HL-60/S4 treated with retinoic acid at 250 ng/mL for 4 days and 3 days (cell line): Measurements from ENCODE around the gene AP2A2.

Experiments
- in situ Hi-C: fragments of 300-500 bp; cut with MboI; formaldehyde crosslinking; loops from 2 replicates; pipeline ENCODE4 v1.7.0; 2022; ENCODE audit warnings: low sequenced_read_pairs

AP2A2 gene

DNA sequence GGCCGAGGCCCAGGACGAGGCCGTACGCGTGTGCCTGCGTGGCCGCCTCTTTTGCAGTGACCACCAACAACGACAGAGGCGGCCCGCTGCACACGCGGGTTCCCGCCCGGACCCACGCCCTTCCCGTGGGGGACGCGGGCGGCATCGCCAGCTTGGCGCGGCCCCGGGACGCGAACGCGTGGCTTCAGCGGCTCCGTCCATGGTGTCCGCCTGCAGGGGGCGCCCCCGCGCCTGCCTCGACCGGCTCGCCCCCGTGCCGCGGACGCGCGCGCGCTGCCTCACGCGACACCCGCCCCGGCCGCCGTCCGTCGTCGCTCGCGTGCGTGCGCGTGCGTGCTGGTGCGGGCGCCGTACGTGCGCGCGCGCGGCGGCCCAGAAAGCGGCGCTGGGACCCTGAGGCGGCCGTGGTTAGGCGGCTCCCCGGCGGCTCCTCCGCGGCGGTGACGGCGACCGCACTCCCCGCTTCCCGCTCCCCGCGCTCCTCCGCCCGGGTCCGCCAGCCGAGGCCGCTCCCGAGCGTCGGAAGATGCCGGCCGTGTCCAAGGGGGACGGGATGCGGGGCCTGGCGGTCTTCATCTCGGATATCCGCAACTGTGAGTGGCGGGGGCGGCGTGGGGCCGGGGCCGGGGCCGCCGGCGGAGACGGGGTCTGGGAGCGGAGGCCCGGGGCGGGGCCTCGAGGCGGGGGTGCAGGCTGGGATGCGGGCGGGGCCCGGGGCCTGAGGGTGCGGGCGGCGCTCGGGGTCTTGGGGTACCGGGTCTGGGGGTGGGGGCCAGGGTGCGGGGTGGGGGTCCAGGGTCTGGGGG lies at the start of gene AP2A2:
AP2A2 (plus strand) TSS at position 375 of the 806 bp plus-strand sequence; CDS start at position 527, 152 bp downstream.
- in situ Hi-C loops = no loop called here

DNA sequence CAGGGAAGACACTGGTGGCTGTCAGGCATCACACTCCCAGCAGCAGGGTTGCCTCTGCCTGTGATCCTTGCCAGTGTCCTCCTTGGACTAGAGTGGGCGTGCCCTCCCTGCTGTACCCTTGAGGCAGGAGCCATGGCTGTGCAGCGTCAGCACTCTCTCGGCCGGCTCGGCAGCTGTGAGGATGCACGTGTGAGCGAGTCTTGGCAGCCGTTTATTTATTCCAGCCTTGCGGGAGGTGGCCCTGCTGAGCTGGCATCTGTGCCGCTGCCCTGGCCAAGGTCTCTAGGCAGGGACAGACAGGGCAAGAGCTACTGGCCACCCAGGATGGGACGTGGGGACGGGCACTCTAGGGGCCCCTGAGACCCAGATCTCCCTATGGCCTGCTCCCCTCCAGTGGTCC lies 49.1 kb upstream of the AP2A2 start:
- in situ Hi-C loops = no loop called here

DNA sequence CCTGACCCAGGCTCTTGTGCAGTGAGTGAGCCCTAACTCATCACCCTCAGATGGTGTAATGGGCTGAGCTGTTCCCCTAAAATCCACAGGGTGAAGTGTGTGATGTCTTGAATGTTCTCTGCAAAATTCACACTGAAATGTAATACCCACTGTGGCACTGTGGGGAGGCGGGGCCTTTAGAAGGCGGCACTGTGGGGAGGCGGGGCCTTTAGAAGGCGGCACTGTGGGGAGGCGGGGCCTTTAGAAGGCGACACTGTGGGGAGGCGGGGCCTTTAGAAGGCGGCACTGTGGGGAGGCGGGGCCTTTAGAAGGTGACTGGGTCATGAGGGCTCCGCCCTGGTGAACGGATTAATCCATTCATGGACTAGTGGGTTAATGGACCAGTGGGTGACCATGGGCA lies 48.1 kb upstream of the AP2A2 start:
- in situ Hi-C loops = no loop called here

DNA sequence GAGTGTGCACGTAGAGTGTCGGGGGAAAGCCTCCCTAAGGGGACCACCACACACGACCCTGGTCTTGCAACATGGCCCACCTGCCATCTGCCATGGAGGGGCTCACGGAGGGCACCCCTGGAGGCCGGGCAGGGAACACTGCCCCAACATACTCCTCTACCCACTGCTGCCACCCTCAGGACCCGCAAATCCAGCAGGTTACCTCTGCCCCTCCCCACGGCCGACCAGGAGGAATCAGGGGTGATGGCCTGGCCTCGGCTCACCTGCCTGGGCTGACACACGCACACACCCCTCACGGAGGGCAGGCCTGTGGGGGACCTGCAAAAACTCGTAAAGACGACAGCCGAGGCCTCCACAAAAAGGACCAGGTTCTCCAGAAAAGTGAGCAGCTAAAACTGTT lies 45.2 kb upstream of the AP2A2 start:
- in situ Hi-C loops = no loop called here

DNA sequence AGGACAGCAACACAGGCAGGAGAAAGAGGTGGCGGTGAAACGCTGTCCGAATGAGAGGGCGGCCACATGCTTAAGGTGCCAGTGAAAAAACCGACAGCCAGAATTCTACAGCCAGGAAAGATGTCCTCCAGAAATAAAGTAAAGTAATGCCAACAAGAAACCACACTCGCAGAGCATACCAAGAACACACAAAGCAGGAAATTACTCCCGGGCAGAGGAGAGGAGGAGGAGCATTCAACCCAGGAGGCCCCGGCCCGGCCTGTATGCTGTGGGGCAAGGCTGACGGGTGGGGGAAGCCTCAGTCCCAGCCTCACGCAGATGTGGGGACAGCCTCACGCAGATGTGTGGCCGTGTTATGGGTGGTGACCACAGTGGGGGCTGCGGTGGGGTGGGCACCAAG lies 43.1 kb upstream of the AP2A2 start:
- in situ Hi-C loops = no loop called here

DNA sequence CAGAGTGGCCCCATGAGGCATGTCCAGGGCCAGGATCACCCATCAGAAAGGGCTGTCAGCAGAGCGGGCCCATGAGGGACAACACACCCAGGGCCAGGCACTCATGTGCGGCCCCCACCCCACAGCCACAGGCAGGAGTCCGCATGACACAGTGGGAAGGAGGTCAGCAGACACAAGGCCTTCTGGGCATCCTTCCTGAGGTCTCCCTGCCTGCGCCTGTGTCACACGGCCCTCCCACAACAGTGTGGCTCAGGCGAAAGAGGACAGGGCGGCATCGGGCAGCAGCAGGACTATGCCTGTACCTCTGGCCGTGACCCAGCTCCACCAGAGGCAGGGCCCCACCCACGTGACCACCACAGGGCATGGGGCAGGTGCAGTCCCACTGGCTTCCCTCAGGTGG lies 42.1 kb upstream of the AP2A2 start:
- in situ Hi-C loops = no loop called here

DNA sequence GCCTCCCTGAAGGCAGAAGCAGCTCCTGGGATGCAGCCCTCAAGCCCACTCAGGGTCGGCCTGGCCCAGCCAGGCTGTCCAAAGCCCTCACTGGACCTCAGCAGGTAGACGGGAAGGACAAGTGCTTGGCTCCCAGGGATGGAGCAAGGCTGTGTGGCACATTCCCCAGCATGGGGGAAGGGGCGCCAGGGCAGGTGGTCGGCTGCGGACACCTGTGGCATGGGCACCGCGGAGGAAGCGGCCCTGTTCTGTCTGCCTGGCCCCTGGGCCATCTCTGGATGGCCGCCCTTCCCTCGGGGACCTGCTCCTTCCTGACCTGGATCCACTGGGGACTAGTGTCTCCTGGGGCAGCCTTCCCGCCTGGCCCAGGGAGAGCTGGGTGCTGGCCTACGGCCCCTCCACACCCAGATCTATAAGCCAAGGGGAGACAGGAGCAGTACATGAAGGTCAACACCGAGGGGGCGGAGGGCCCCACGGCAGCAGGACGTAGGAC lies 41.0 kb upstream of the AP2A2 start:
- in situ Hi-C loops = no loop called here

DNA sequence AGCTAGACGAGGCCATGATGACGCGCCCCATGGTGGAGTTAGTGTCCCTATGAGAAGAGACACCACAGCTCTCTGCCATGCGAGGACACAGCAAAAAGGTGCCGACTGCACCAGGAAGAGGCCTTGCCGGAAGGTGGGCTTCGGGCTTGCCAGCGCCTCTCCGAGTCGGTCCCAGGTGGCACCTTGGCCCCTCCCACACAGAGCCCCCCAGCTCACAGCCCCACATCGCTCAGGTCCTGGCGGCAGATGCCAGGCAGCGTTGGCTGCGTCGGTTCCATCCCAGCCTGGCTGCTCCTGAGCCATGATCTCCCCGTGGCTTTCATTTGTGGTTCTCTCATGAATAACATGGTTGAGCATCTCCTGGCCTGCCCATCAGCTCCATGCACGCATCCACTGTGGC lies 39.1 kb upstream of the AP2A2 start:
- in situ Hi-C loops = no loop called here

DNA sequence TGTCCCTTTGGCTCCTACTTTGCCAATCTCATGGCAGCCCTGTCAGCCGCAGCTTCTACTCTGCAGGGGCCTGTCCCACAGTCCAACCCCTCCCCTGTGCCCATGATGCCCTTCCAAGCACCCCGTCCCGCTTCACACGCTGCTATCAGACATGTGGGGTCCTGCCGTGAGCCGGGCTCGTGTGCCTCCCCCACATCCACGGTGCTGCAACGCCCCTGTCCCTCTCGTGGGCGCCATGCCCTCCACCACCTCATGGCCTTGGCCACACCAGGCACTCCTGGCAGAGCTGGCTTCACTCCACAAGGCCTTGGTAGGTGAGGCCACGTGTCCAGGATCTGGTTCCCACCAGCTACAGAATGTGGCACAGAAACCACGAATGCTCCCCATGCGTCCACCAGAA lies 38.1 kb upstream of the AP2A2 start:
- in situ Hi-C loops = no loop called here

DNA sequence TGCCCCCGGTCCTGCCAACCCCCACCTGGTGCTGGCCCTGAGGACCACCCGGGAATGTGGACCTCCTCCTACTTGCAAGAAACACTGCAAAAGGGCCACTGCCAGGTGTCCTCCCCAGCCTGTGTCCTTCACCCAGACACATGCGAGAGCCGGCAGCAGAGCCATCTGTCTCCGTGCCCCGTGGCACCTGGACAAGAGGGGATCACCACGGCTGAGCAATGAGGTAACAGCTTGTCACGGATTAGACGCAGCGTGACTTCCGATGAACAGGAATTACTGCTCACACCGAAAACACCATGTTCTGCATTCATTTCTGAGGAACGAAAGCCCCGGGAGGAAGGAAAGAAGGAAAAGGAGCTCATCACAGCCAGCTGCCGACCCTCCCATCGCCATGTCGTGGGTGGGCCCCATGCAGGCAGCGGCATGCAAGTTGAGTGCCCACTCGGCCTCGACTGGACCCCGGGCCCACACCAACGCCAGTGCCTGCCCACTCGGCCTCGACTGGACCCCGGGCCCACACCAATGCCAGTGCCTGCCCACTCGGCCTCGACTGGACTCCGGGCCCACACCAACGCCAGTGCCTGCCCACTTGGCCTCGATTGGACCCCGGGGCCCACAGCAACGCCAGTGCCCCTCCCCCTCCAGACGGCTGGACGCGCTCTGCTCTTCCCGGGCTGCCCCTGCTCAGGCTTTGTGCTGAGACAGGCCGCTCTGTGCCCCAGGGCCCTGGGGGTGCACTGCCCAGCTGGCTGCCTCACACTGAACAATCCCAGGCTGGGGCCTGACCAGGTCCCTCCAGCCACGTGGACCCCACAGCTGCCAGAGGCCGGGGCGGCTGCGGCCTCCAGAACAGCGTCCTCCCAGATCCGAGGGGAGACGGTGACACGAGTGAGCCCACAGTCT lies 37.1 kb upstream of the AP2A2 start:
- in situ Hi-C loops = no loop called here

DNA sequence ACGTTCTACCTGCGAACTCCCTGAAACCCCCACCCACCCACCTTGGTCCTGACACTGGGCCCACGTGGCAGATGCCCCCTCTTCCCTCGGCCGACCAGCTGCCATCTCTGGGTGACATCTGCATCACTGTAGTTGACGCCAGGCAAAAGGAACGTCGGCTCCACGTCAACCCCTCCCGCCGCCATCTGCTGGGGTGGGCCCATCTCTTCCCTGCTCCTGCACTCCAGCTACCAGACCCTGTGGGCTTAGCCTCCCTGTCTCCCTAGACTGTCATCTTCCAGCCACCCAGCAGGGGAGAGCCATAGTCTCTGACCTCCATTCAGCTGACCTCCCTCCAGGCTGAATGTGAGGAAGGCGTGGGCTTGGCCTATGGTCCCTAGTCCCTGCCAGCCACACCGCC lies 36.4 kb upstream of the AP2A2 start:
- in situ Hi-C loops = no loop called here

DNA sequence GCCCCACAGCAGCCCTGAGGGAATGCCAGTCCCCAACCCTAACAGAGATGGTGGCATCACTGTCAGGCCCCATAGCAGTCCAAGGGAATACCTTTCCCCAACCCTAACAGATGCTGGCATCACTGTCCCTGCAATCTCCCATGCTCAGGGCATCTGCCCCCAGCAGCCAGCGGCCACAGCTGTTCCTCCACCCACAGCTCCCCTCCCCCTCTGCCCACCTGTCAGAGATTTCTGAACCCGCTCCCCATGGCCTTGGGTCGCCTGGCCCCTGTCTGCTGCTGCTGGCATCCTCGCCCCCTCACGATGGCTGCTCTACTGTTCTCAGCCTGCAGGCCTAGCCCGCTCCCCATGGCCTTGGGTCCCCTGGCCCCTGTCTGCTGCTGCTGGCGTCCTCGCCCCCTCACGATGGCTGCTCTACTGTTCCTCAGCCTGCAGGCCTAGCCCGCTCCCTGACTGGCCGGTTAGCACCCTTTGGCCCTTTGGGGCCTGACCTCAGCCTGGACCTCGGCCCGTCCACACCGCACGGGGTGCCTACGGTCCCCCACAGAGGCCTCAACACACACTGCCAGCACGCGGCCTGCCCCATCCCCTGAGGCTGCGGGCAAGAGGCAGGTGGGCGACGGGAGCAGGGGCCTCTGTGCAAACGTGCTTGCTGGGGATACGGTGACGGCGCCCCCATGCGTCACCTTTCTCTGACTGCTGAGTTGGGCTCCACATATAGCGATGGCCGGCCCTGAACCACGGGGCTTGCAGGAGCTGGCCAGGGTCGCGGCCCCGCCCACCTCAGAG lies 35.8 kb upstream of the AP2A2 start:
- in situ Hi-C loops = no loop called here

DNA sequence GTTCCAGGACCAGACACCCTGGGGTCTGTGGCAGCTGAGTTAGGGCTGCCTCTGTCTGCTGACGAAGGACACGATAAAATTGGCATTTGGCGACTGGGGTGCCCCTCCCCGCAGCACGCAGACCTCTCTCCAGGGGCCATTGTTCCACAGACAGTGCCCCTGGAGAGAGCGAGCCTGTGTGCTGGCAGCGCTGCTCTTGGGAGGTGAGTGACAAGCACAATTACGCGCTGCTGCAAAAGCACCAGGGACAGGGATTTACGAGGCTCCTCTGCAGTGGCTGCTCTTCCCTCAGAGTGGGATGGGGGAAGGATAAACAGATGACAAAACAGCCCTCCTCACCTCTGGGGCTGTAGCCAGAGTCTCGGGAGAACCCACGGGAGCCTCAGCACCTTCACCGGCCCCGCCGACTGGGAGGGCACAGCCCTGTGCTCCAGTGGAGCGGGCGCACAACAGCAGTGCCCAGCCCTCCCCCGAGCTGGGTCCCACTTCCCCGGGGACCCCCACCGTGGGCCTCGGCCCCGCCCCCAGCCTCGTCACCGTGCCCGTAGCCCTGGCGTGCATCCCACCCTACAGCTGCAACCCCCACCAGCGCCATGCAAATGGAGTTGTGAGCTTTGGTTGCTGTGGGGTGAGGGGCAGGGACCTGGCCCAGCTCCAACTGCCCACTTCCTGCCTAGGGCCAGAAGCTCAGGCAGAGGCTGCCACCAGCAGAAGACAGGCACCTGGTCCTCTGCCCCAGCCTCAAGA lies 34.7 kb upstream of the AP2A2 start:
- in situ Hi-C loops = no loop called here

DNA sequence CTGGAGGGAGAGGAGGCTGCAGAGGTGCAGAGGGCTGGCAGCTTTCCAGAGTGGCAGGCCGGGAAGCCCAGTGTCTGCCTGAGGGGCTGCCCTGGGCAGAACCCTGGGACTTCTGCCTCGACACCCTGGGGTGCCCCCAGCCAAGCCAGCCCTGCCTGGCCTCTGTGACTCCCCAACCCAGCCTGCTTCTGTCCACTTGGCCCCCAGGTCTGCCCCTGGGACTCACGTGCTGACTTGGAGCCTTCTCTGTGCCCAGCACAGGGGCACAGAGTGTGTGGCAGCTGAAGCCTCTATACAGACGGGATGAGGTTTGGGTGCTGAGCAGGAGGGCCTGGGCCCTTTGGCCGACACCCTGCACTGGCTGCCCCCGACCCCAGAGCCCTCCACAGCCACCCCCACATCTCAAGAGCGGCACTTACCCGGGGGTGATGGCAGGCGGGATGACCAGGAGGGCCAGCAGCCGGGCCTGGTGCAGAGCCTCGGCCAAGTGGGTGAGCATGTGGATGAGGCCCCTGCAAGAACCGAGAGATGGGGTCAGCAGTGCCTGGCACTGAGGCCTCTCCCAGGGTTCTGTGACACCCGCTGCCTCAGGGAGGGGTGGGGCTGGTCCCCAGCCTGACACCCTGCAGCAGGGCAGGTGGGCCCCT lies 32.5 kb upstream of the AP2A2 start:
- in situ Hi-C loops = no loop called here

DNA sequence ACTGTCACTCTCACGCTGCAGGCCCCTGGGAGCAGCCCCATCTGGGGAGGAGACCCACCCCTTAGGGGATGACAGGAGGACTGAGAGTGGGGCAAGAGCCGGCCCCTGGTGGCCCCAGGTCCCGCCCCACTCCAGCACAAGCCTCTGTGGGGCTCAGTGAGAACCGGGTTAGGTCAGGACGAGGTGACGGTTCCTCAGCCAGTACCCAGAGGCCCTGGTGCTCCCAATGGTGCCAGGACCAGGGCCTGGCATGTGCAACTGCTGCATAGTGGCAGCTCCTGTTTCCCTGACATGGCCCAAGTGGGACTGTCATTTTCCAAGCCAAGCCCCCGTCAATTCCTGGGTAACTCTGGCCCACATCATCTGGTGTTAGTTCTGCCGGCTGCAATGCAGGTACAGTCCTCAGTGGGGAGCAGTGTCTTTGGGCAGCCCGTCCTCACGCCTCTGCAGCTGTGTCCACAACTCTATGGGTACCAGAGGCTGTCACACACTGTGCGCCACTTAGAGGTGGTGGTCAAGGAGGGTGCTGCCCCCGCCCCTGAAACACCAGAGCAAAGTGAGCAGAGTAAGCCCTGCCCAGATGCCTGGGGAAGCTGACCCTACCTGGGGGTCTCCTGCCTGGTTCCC lies 31.0 kb upstream of the AP2A2 start:
- in situ Hi-C loops = no loop called here

DNA sequence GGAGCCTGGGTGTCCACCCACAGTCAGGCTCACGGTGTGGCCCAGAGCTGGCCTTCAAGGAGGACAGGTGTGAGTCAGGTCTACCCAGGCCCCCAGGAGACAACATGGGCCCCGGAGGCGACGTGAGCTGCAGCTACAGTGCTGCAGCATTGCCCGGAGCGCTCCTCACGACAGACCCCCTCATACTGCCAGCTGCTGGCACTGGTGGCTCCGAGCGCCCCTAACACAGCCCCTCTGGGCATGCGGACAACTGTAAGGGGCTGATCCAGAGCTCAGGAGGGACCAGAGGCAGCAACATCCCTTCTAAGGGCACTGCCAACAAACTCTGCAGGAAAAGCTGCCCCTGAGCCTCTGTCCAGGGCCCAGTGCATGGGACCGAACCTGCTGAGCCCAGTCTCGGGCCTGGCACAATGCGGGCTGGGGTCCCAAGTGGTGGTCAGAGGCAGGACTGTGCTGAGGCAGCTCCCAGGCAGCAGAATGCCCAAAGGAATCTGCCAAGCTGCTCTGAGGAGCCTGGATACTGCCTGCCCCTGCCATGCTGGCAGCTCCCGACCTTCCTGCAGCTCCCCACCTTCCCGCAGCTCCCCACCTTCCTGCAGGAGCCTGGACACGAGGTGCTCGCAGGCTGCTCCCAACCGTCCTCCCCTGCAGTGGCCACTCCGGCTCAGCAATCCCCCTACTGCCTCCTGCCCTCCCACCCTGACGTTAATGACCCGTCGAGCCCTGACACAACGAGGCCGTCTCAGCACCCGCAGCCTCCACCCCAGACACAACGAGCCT lies 30.1 kb upstream of the AP2A2 start:
- in situ Hi-C loops = no loop called here

DNA sequence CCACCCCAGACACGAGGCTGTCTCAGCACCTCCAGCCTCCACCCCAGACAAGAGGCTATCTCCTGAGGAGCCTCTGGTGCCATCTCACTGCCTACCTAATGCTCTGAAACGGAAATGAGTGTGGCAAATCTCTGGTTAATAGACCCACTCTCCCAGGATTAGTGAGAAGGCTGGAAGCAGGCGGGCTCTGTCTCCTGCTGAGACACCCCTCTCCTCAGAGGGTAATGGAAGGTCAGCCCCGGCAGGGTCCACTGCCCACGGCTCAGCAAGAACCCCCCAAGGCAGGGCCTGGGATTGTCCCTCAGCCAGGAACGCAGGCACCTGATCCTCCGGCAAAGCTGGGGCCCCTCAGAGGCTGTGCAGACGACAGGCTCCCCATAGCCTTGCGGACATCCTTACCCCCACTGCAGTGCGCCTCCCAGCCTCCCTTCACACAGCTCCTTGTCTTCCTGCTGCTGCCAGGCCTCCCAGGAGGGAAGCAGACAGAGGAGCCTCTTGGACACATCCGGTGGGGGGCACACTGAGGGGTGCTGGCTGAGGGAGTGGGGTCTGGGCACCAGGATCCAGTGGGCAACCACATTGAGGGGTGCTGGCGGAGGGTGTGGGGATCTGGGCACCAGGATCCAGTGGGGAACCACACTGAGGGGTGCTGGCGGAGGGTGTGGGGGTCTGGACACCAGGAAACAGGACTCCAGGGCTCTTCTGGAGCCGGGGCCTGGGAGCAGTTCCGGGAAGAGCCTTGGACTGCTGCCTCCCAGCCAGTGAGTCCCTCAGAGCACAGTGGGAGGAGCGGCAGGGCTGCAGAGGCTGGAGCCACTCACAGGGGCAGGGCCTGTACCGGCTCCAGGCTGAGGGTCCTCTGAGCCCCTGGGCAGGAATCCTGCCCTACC lies 28.2 kb upstream of the AP2A2 start:
- in situ Hi-C loops = no loop called here

DNA sequence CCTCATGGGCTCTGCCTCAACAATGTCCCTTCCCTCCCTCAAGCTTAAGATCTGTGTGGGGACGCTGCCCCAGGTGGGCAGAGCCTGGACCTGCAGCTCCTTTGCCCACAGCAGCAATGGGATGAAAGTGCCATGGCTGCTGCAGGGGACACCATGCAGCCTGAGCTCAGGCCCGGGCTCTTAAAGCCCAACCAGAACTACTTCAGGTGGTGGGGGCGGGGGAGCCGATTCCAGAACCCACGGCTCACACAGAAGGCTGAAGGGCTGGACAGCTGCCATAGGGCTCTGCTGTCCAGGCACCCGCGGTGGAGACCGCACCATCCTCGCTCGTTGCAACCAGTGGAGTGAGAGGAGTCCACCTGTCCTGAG lies 27.5 kb upstream of the AP2A2 start:
- in situ Hi-C loops = no loop called here
